Osteoblast (primary cell): ENCODE results near the gene CD200. TPM values are rescaled to one million over a fixed set of nuclear protein-coding genes. Genes with fewer than 3 reads are reported as not detected.

Experiments
- DNase-seq: peaks from one replicate; pipeline ENCODE4 v3.0.0; 2011; ENCODE audit warnings: low spot score, mixed read lengths; ENCODE audit not compliant: insufficient read length; ENCODE audit errors: missing footprints
- H2AFZ ChIP-seq: 2 replicates; pipeline ENCODE4 v1.6.0; 2011; ENCODE audit warnings: mild to moderate bottlenecking, low read length
- H3K27ac ChIP-seq: 2 replicates; pipeline ENCODE4 v1.5.1; 2011; ENCODE audit warnings: mild to moderate bottlenecking, low read depth, low read length, moderate library complexity
- H3K27me3 ChIP-seq: 2 replicates; pipeline ENCODE4 v1.6.0; 2012; ENCODE audit warnings: mild to moderate bottlenecking, control low read depth, inconsistent platforms, low read length, moderate library complexity; ENCODE audit not compliant: insufficient read depth
- H3K36me3 ChIP-seq: 2 replicates; pipeline ENCODE4 v1.5.1; 2011; ENCODE audit warnings: mild to moderate bottlenecking, low read length, control low read depth, moderate library complexity; ENCODE audit not compliant: insufficient read depth
- H3K4me1 ChIP-seq: 2 replicates; pipeline ENCODE4 v1.5.1; 2011; ENCODE audit warnings: mild to moderate bottlenecking, low read length, control low read depth, moderate library complexity; ENCODE audit not compliant: insufficient read depth
- H3K4me2 ChIP-seq: 2 replicates; pipeline ENCODE4 v1.6.0; 2011; ENCODE audit warnings: mild to moderate bottlenecking, low read length; ENCODE audit not compliant: insufficient read depth
- H3K4me3 ChIP-seq: fragments of 200-600 bp; sonication (generic); 3 replicates; pipeline ENCODE4 v1.5.1; 2012; ENCODE audit warnings: mild to moderate bottlenecking, low read length, inconsistent platforms; ENCODE audit not compliant: insufficient read depth
- H3K79me2 ChIP-seq: 2 replicates; pipeline ENCODE4 v1.6.0; 2012; ENCODE audit warnings: mild to moderate bottlenecking, low read length, control low read depth, inconsistent platforms; ENCODE audit not compliant: insufficient read depth
- H3K9me3 ChIP-seq: 2 replicates; pipeline ENCODE4 v1.5.1; 2011; ENCODE audit warnings: low read depth, low read length, control low read depth
- H4K20me1 ChIP-seq: 2 replicates; pipeline ENCODE4 v1.6.0; 2012; ENCODE audit warnings: mild to moderate bottlenecking, low read length, control low read depth; ENCODE audit not compliant: insufficient read depth
- total RNA-seq: library from RNA; depleted of rRNA; stranded (reverse); fragments of >200 nt; gene quantifications from 2 replicates; pipeline ENCODE4 v1.2.3, GENCODE V29; 2012
- TF ChIP-seq, protein P1 (sequence below): IDR thresholded peaks from 2 replicates; pipeline ENCODE4 v1.5.1; 2011; ENCODE audit warnings: mild to moderate bottlenecking, low read depth, low read length, moderate library complexity; ENCODE audit errors: extremely low read depth

The CD200 gene
- total RNA-seq, 1 donor: 3.3 TPM

DNA sequence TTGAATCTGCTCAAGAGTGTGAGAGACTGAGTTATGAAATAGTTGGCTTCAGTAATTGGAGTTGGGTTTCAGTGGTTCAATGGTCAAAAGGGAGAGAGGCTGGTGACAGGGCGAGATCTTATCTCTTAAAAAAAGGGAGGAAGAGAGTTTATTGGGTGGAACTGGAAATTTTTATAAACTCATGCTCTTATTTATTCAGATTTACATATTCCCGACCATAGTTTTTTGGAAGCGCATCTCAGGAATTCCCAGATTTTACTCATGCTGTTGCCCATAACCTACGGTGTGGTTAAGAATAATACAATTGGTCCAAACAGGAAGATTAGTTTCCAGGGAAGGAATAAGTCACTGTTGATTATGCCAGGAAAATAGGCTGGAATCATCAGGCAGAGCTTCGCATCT lies 41.4 kb downstream of the CD200 start:
- no peaks in the 10 kb centered on the region for H3K9me3 ChIP-seq
- H3K27me3 ChIP-seq: peaks cover 8% of the 10 kb centered on the region
- TF ChIP-seq, protein P1, sequence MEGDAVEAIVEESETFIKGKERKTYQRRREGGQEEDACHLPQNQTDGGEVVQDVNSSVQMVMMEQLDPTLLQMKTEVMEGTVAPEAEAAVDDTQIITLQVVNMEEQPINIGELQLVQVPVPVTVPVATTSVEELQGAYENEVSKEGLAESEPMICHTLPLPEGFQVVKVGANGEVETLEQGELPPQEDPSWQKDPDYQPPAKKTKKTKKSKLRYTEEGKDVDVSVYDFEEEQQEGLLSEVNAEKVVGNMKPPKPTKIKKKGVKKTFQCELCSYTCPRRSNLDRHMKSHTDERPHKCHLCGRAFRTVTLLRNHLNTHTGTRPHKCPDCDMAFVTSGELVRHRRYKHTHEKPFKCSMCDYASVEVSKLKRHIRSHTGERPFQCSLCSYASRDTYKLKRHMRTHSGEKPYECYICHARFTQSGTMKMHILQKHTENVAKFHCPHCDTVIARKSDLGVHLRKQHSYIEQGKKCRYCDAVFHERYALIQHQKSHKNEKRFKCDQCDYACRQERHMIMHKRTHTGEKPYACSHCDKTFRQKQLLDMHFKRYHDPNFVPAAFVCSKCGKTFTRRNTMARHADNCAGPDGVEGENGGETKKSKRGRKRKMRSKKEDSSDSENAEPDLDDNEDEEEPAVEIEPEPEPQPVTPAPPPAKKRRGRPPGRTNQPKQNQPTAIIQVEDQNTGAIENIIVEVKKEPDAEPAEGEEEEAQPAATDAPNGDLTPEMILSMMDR: no peak
- H2AFZ ChIP-seq: no peak overlapping the region
- no peak overlapping the region for H3K27ac ChIP-seq
- no peaks in the 10 kb centered on the region for H4K20me1 ChIP-seq
- DNase-seq: no peak
- no peaks in the 10 kb centered on the region for H3K79me2 ChIP-seq
- peaks cover 28% of the 10 kb centered on the region for H3K4me1 ChIP-seq
- H3K4me2 ChIP-seq: no peak overlapping the region
- H3K4me3 ChIP-seq: no peak overlapping the region
- H3K36me3 ChIP-seq: no peaks in the 10 kb centered on the region

DNA sequence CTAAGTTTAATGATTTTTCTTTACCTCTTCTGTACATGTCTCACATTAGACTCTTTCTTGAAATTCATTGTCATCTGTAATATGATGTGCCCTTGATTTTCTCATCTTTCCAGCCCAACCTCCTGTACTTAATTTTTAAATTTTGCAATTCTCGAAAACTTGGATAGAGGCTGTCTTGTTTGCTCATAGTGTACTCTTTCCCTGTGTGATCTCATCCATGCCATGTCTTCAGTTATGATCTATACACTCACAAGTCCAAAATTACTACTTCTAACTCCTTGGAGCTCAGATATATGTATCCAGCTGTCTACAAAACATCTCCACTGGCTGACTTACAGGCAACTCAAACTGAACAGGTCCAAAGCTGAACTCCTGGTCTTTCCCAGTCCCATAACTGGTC lies 42.2 kb downstream of the CD200 start:
- Histone ChIP-seq H3K79me2 (no peaks in the 10 kb centered on the region), H3K36me3 (no peaks in the 10 kb centered on the region), H2AFZ (no peak overlapping the region), H4K20me1 (no peaks in the 10 kb centered on the region), H3K4me1 (peaks cover 32% of the 10 kb centered on the region), H3K4me2 (no peak overlapping the region), H3K4me3 (no peak overlapping the region), H3K9me3 (no peaks in the 10 kb centered on the region), H3K27ac (no peak overlapping the region), H3K27me3 (peaks cover 8% of the 10 kb centered on the region)
- DNase-seq: no peak
- TF ChIP-seq, protein P1: no peak

DNA sequence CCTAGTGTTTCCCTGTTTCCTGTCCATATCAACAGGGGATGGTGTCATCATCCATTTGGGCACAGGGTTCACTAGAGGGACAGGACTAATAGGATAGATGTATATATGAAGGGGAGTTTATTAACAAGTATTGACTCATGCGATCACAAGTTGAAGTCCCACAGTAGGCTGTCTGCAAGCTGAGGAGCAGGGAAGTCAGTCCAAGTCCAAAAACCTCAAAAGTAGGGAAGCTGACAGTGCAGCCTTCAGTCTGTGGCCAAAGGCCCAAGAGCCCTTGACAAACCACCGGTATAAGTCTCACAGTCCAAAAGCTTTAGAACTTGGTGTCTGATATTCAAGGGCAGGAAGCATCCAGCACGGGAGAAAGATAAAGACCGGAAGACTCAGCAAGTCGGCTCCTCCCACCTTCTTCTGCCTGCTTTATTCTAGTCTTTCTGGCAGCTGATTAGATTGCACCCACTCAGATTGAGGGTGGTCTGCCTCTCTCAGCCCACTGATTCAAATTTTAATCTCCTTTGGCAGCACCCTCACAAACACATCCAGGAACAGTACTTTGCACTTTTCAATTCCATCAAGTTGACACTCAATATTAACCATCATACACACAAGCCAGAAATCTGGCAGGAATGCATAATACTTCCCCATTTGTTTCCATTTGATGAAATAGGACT lies 43.4 kb downstream of the CD200 start:
- no peaks in the 10 kb centered on the region for H3K79me2 ChIP-seq
- no peak overlapping the region for H3K4me3 ChIP-seq
- peaks cover 32% of the 10 kb centered on the region for H3K4me1 ChIP-seq
- DNase-seq: no peak
- H3K27me3 ChIP-seq: peaks cover 8% of the 10 kb centered on the region
- TF ChIP-seq, protein P1: no peak
- H3K4me2 ChIP-seq: peak overlapping the region; percentile 60
- H3K27ac ChIP-seq: peak overlapping the region; percentile 81
- H2AFZ ChIP-seq: no peak overlapping the region
- no peaks in the 10 kb centered on the region for H3K36me3 ChIP-seq
- no peaks in the 10 kb centered on the region for H3K9me3 ChIP-seq
- H4K20me1 ChIP-seq: no peaks in the 10 kb centered on the region

DNA sequence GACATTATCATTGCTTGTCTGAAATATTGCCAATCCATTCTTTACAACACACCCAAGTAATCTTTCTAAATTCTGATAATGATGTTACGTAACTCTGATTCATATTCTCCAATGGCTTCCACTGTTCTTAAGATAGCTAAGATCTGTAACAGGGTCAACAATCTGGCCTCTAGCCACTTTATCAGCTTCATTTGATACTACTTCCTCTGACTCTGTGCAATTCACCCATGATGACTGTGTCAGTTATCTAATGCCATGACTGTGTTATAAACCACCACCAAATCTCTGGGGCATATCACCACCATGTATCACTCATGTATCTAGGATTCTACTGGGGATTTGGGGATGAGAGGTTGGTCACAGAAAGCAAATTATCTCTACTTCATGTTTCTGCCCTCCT lies 44.0 kb downstream of the CD200 start:
- Histone ChIP-seq H3K79me2 (no peaks in the 10 kb centered on the region), H3K4me1 (peaks cover 32% of the 10 kb centered on the region), H3K4me2 (peak overlapping the region; percentile 60), H3K4me3 (no peak overlapping the region), H3K9me3 (no peaks in the 10 kb centered on the region), H4K20me1 (no peaks in the 10 kb centered on the region), H3K27ac (peak overlapping the region; percentile 81), H2AFZ (no peak overlapping the region), H3K36me3 (no peaks in the 10 kb centered on the region), H3K27me3 (peaks cover 8% of the 10 kb centered on the region)
- TF ChIP-seq, protein P1: no peak
- DNase-seq: no peak
